Lower leg skin (tissue), 4 donors: ENCODE results near the gene BEX3. TPM values are rescaled to one million over a fixed set of nuclear protein-coding genes. Genes with fewer than 3 reads are reported as not detected.
"Not testable (repeated sequence)": the region's sequence is repeated elsewhere in the genome, so short reads cannot be mapped to it uniquely, and the experiment has no call there.

Experiments
- DNase-seq, 2 donors: peaks; one replicate each; pipeline ENCODE4 v3.0.0-alpha.2; 2019; ENCODE audit warnings: low spot score in 2 of 2
- H3K4me3 ChIP-seq: fragments of 200-600 bp; sonication (generic); 2 replicates; pipeline ENCODE4 v1.5.1; 2017; ENCODE audit warnings: mild to moderate bottlenecking, low read depth; ENCODE audit not compliant: poor library complexity, severe bottlenecking
- CTCF ChIP-seq, 3 donors: fragments of 450-650 bp; IDR thresholded peaks; one replicate each; pipeline ENCODE4 v1.5.1; 2016; ENCODE audit warnings: antibody characterized with exemption in 3 of 3, mild to moderate bottlenecking in 3 of 3, moderate library complexity in 2 of 3
- POLR2A ChIP-seq, 2 donors: fragments of 450-650 bp; IDR thresholded peaks; one replicate each; pipeline ENCODE4 v1.6.1; 2016 to 2017; ENCODE audit warnings: antibody characterized with exemption in 2 of 2, mild to moderate bottlenecking in 1 of 2, moderate library complexity in 1 of 2
- WGBS, 2 donors: methylation state at CpG; one replicate each; pipeline ENCODE4 v1.1.5; 2018; 5-methylcytosine and 5-hydroxymethylcytosine counted together
- intact Hi-C: fragments of 100-400 bp; cut with DNase I; formaldehyde crosslinking; loops from one replicate; pipeline ENCODE4 v1.15.0; 2023; ENCODE audit warnings: low total_unique reads
- total RNA-seq, 4 donors: library from RNA; depleted of rRNA; stranded (reverse); fragments of >200 nt; gene quantifications; one replicate each; pipeline ENCODE4 v1.1.0, GENCODE V29; 2016

BEX3 gene
- total RNA-seq, 4 donors from 2014 or later = 41.4 to 66.6 (median 57.3) TPM

GRCh38 chrX:103344606-103345005 lies 31.7 kb upstream of the BEX3 start:
- intact Hi-C loops = no loop called here
- no peak for TF ChIP-seq POLR2A (IDR thresholded peaks at IDR 0.05)
- no peak for TF ChIP-seq CTCF (IDR thresholded peaks at IDR 0.05)
- 68 to 78% methylated on average over 2 of the region's 2 CpGs for WGBS, 2 donors
- H3K4me3 ChIP-seq = no peak overlapping the region
- no peak for DNase-seq

DNA sequence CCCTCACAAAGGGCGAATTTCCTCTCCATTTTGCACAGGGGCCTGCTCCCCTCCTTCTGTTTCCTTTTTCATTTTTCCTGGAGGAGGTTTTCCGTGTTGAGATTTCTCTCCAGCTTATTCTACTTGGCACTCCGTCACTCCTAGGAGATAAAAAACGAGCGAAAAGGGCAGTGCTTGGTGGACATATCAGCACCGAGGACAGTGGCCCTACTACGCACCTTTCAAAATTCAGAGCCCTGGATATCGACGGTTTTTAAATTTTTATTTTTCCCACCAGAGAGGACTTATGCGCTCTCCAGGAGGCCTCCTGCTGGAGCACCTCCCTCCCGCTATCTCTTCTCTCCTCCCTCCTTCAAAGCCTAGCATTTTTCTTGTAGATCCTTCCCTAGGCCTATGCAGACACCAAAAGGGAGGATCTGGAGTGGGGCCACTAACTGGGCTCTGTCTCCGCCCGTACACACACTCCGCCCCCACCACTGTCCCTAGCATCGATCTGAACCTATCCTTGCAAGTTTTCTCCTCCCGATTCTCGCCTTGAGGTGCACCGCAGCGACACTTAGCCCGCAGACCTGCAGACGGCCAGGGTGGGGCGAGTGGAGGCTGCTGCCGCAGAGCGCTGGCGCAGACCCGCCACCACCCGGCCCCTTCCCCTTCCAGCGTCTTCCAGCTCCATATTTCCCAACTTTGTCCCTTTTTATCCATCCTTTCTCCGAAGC lies 28.5 kb upstream of the BEX3 start:
- 60 to 70% methylated on average over 25 to 29 of the region's 29 CpGs for WGBS, 2 donors
- intact Hi-C loops = no loop called here
- TF ChIP-seq CTCF (IDR thresholded peaks at IDR 0.05) = no peak
- TF ChIP-seq POLR2A (IDR thresholded peaks at IDR 0.05) = no peak
- DNase-seq = no peak
- H3K4me3 ChIP-seq = no peak overlapping the region

- intact Hi-C loops = no loop called here
- TF ChIP-seq CTCF (IDR thresholded peaks at IDR 0.05) = no peak
- no peak for TF ChIP-seq POLR2A (IDR thresholded peaks at IDR 0.05)
- DNase-seq = peak in 1 of 2 donors; percentile 34
- 1 to 26% methylated on average over 17 to 18 of the region's 18 CpGs for WGBS, 2 donors
- peak within 1 kb of the TSS; percentile 53 for H3K4me3 ChIP-seq
Observed at GRCh38 chrX:103356130-103356798, 20.1 kb upstream of the BEX3 start, which contains the start of gene TCEAL9. TSS of gene TCEAL9 (plus strand) at chrX:103356506. CDS start at chrX:103357685, 1,179 bp downstream.

DNA sequence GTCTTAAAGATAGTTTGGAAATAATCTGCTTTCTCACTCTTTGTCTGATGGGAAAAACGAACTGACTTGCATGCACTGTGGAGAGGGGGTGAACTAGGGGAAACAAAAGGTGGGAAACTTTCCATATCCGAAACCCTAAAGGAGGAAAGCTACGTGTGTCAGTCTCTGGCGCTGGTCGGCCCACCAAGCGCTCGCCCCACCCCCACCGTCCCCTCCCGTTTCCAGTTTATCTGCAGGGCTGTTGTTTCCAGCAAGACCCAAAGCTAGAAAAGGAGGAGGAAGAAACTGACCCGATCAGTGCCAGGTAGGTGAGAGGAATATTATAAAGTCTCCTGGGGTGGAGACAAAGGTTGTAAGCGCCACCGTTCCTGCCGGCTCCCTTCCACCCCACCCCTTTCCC lies 19.5 kb upstream of the BEX3 start:
- TF ChIP-seq CTCF (IDR thresholded peaks at IDR 0.05) (no peak), POLR2A (IDR thresholded peaks at IDR 0.05) (no peak)
- peak overlapping the region; percentile 53 for H3K4me3 ChIP-seq
- no peak for DNase-seq
- intact Hi-C loops = no loop called here
- whole genome bisulfite sequencing, 2 donors = 0 to 27% methylated on average over 13 of the region's 13 CpGs

- intact Hi-C loops = no loop called here
- no peak overlapping the region for H3K4me3 ChIP-seq
- WGBS, 2 donors = 81 to 93% methylated on average over 2 of the region's 2 CpGs
- TF ChIP-seq CTCF (IDR thresholded peaks at IDR 0.05) (no peak), POLR2A (IDR thresholded peaks at IDR 0.05) (no peak)
- DNase-seq = no peak
Observed at GRCh38 chrX:103357871-103358270, 18.5 kb upstream of the BEX3 start.

- DNase-seq, intact Hi-C loops, H3K4me3 ChIP-seq: not testable (repeated sequence)
- WGBS, 2 donors = 80 to 87% methylated on average over 3 of the region's 3 CpGs
Observed at GRCh38 chrX:103359605-103360004, 16.7 kb upstream of the BEX3 start.
